Fibroblast of lung (primary cell): ENCODE measurements around the gene CMC1. TPM values are rescaled to one million over a fixed set of nuclear protein-coding genes. Genes with fewer than 3 reads are reported as not detected.
A peak's percentile ranks its signal among the peaks of the same experiment; 100 is the strongest.

Source experiments
- DNase-seq, 2 donors: peaks; one replicate each; pipeline versions ENCODE4 v3.0.0 to v3.0.0-alpha.2; 2010; ENCODE audit warnings: low read depth in 2 of 2
- H2AFZ ChIP-seq: 2 replicates; pipeline ENCODE4 v1.5.1; 2012; ENCODE audit warnings: low read length, control low read depth, inconsistent platforms
- H3K27ac ChIP-seq: 2 replicates; pipeline ENCODE4 v1.5.1; 2011; ENCODE audit warnings: low read length, control low read depth; ENCODE audit not compliant: insufficient read depth
- H3K27me3 ChIP-seq: 2 replicates; pipeline ENCODE4 v1.5.1; 2011; ENCODE audit warnings: mild to moderate bottlenecking, low read length; ENCODE audit not compliant: control insufficient read depth, insufficient read depth
- H3K36me3 ChIP-seq: 2 replicates; pipeline ENCODE4 v1.5.1; 2011; ENCODE audit warnings: low read length; ENCODE audit not compliant: control insufficient read depth, insufficient read depth
- H3K4me1 ChIP-seq: 2 replicates; pipeline ENCODE4 v1.5.1; 2011; ENCODE audit warnings: low read length; ENCODE audit not compliant: control insufficient read depth, insufficient read depth; ENCODE audit errors: extremely low read depth
- H3K4me2 ChIP-seq: 2 replicates; pipeline ENCODE4 v1.5.1; 2011; ENCODE audit warnings: low read length, control low read depth; ENCODE audit not compliant: insufficient read depth; ENCODE audit errors: extremely low read depth
- H3K4me3 ChIP-seq, 4 experiments: fragments of 200-600 bp in 1 of 4; sonication (generic) in 1 of 4; replicated peaks in 1 of 4; 2 replicates each; pipeline ENCODE4 v1.5.1; 2011 to 2016; ENCODE audit warnings: low read length in 4 of 4, low read depth in 3 of 4, mild to moderate bottlenecking in 3 of 4, control low read depth in 2 of 4, inconsistent platforms in 1 of 4, mixed read lengths in 1 of 4; ENCODE audit not compliant: insufficient read depth in 1 of 4; ENCODE audit errors: control extremely low read depth in 1 of 4
- H3K79me2 ChIP-seq: 2 replicates; pipeline ENCODE4 v1.5.1; 2012; ENCODE audit warnings: mild to moderate bottlenecking, low read length, inconsistent platforms; ENCODE audit not compliant: control insufficient read depth, insufficient read depth
- H3K9ac ChIP-seq: 2 replicates; pipeline ENCODE4 v1.5.1; 2011; ENCODE audit warnings: mild to moderate bottlenecking, low read length, control low read depth; ENCODE audit not compliant: insufficient read depth
- H3K9me3 ChIP-seq: 2 replicates; pipeline ENCODE4 v1.5.1; 2012; ENCODE audit warnings: low read depth, low read length; ENCODE audit not compliant: control insufficient read depth, insufficient read depth
- H4K20me1 ChIP-seq: 2 replicates; pipeline ENCODE4 v1.5.1; 2011; ENCODE audit warnings: low read length; ENCODE audit not compliant: control insufficient read depth, insufficient read depth; ENCODE audit errors: extremely low read depth
- CTCF ChIP-seq, 2 donors: IDR thresholded peaks in 1 of 2; conservative IDR thresholded peaks in 1 of 2; 1 replicate in 1 of 2; 2 replicates in 1 of 2; pipeline ENCODE4 v1.5.1; 2011 to 2012; ENCODE audit warnings: low read length in 2 of 2, control low read depth in 1 of 2, inconsistent platforms in 1 of 2, low read depth in 1 of 2, mild to moderate bottlenecking in 1 of 2
- EZH2 ChIP-seq: IDR thresholded peaks from 2 replicates; pipeline ENCODE4 v1.5.1; 2012; ENCODE audit warnings: low read length, control low read depth, mild to moderate bottlenecking; ENCODE audit errors: missing control alignments
- polyA plus RNA-seq, 2 donors: library from polyadenylated mRNA; depleted of rRNA in 1 of 2; stranded (reverse) in 1 of 2; unstranded in 1 of 2; fragments of >200 nt; gene quantifications; 2 replicates each; pipeline ENCODE4 v1.2.1, GENCODE V29; 2011 to 2012; ENCODE audit warnings: missing spikeins in 1 of 2
- total RNA-seq: library from RNA; depleted of rRNA; stranded (reverse); fragments of >200 nt; gene quantifications from 2 replicates; pipeline ENCODE4 v1.2.1, GENCODE V29; 2014

CMC1 gene
- total and polyA plus RNA-seq, 2 donors (not counting 1 experiment from before 2014, with no cell fraction given): 5.6 to 26.7 TPM

- DNase-seq: no peak
- Histone ChIP-seq H3K9me3 (no peaks in the 10 kb centered on the region), H3K27ac (no peak overlapping the region), H3K27me3 (no peaks in the 10 kb centered on the region), H3K4me1 (no peaks in the 10 kb centered on the region), H3K9ac (no peak overlapping the region), H3K4me2 (no peak overlapping the region), H4K20me1 (no peaks in the 10 kb centered on the region), H3K36me3 (peaks cover 1% of the 10 kb centered on the region), H3K4me3 (no peak overlapping the region), H3K79me2 (no peaks in the 10 kb centered on the region), H2AFZ (no peak overlapping the region)
- no peak for TF ChIP-seq CTCF (conservative IDR thresholded peaks at IDR 0.05 in 1 of 2, IDR thresholded peaks at IDR 0.05 in 1 of 2; ENCODE audit: low read depth in 1 of 2, low read length in 2 of 2)
- TF ChIP-seq EZH2: no peak
Measured at GRCh38 chr3:28273837-28274236, 32.4 kb downstream of the CMC1 start.

- TF ChIP-seq CTCF (conservative IDR thresholded peaks at IDR 0.05 in 1 of 2, IDR thresholded peaks at IDR 0.05 in 1 of 2; ENCODE audit: low read depth in 1 of 2, low read length in 2 of 2) (no peak), EZH2 (no peak)
- no peaks in the 10 kb centered on the region for H3K9me3 ChIP-seq
- H4K20me1 ChIP-seq: no peaks in the 10 kb centered on the region
- H2AFZ ChIP-seq: no peak overlapping the region
- no peak overlapping the region for H3K27ac ChIP-seq
- no peak overlapping the region for H3K4me2 ChIP-seq
- no peaks in the 10 kb centered on the region for H3K4me1 ChIP-seq
- peak in 1 of 2 donors; percentile 10 for DNase-seq
- no peak overlapping the region for H3K9ac ChIP-seq
- H3K36me3 ChIP-seq: peaks cover 1% of the 10 kb centered on the region
- no peaks in the 10 kb centered on the region for H3K79me2 ChIP-seq
- H3K27me3 ChIP-seq: no peaks in the 10 kb centered on the region
- no peak overlapping the region for H3K4me3 ChIP-seq
Measured at GRCh38 chr3:28278918-28279317, 37.5 kb downstream of the CMC1 start.

GRCh38 chr3:28279770-28280169 lies 38.4 kb downstream of the CMC1 start:
- DNase-seq: peak; percentile 13 to 76
- Histone ChIP-seq H3K9ac (no peak overlapping the region), H3K36me3 (peaks cover 1% of the 10 kb centered on the region), H2AFZ (no peak overlapping the region), H4K20me1 (no peaks in the 10 kb centered on the region), H3K27me3 (no peaks in the 10 kb centered on the region), H3K9me3 (no peaks in the 10 kb centered on the region), H3K79me2 (no peaks in the 10 kb centered on the region), H3K27ac (no peak overlapping the region), H3K4me1 (no peaks in the 10 kb centered on the region), H3K4me2 (peak overlapping the region; percentile 23), H3K4me3 (no peak overlapping the region)
- TF ChIP-seq CTCF (conservative IDR thresholded peaks at IDR 0.05 in 1 of 2, IDR thresholded peaks at IDR 0.05 in 1 of 2; ENCODE audit: low read depth in 1 of 2, low read length in 2 of 2) (no peak), EZH2 (no peak)
